T follicular helper cell (primary cell): ENCODE measurements around the gene LRTM2.

Experiments used
- DNase-seq: peaks from one replicate; pipeline ENCODE4 v3.0.0-alpha.2; 2020; ENCODE audit warnings: low read depth

The LRTM2 gene

DNA sequence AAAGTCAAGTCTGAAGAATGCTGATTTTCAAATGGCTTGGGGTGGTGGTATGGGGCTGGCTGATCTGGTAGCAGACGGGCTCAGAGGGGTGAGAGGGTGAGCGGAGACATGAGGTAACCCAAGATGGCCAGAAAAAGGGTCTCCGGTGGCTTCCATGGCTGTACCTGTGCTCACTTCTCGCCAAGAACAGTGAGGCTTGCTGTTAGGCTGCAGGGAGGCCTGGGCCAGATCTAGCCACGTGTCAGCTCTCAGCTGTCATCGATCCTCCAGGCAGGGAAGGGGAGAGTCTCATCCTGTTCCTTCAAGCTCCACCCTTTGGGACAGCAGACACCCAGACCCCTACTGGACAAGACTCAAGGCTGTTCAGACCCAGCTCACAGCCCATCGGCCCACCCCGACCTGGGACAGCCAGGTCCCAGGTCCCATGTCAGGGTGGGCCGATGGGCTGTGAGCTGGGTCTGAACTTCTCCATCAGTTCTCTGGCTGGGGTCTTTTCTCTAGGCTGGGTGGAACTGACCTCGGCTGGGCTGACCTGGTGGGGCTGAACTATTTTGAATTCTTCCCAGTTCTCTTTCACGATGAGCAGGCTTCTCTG, 9.0 kb downstream of the LRTM2 start:
- DNase-seq, result no peak

DNA sequence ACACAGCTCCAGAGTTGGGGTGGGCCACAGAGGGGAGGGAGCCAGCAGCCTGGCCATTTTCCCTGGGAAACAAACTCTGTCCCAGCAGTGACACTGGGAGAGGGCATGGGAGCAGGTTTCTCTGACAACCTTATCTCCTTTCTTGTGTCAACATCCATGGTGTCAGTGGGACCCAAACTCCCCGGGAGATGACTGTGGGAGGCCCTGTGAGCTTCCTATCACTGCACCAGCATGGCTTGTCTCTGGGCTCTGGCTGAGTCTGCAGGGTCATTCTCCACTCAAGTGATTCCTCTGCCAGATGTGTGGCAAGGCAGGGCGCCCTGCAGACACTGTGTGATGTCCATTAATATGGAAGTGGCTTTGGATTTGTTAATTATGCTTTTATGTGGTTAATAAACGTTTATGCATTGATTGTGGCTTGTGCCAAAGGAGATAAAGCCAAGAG, 10.1 kb downstream of the LRTM2 start:
- no peak for DNase-seq

DNA sequence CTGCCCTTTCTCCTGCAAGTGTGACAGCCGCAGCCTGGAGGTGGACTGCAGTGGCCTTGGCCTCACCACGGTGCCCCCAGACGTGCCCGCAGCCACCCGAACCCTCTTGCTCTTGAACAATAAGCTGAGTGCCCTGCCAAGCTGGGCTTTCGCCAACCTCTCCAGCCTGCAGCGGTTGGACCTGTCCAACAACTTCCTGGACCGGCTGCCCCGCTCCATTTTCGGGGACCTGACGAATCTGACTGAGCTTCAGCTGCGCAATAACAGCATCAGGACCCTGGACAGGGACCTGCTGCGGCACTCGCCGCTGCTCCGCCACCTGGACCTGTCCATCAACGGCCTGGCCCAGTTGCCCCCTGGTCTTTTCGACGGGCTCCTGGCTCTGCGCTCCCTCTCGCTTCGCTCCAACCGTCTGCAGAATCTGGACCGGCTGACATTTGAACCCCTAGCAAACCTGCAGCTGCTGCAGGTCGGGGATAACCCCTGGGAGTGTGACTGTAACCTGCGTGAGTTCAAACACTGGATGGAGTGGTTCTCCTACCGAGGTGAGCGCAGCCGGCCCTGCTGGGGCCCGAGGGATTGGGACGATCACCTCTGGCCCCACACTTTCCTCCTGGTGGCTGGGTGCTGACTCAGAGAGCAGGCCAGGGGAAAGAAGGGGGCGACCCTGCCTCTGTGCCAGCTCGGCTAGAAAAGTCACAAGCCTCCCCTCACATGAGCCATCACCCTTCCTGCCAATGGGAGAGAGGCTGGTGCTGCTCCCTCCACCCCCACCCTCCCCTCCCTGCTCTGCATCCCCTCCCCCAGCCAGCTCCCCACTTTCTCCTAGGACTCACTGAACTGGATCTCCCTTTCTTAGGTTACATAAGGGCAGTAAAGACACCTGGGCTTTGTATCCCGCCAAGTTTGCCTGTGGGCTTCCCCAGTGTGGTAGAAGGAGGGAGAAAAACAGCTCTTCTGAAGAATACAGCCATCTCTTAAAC, 10.9 kb downstream of the LRTM2 start:
- DNase-seq, result no peak

DNA sequence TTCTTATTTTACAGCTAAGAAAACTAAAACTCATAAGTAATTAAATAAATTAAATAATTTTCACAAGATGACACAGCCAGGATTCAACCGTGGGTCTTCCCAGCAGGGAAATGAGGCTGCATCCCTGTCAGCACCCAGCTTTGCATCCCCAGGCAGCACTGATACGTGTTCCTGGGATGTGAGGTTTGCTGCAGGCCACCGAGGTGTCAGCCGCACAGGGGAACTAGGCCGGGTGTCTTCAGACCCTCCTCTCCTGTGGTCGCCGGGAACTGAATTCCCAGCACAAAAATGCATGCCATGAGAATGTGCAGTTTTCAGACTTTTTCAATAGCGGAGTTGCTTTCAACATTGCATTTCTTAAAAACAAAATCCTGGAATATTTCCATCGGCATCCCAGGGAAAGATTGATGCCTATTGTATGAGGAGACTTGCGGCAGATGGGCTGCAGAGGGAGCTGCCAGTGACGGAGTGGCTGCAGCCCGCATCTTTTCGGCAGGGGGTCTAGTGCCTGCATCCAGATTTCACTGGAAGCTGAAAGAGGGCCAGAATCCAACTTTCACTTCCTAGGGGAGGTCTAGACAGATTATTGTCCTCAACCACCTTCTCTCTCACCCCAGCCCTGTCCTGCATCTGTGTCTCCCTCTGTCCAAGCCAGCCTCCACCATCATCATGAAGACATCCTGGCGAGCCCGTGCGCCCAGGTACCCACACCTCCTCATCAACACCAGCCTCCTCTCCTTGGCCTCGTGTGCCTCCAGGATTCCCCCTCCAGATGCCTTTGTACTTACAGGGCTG, 12.6 kb downstream of the LRTM2 start:
- no peak for DNase-seq

DNA sequence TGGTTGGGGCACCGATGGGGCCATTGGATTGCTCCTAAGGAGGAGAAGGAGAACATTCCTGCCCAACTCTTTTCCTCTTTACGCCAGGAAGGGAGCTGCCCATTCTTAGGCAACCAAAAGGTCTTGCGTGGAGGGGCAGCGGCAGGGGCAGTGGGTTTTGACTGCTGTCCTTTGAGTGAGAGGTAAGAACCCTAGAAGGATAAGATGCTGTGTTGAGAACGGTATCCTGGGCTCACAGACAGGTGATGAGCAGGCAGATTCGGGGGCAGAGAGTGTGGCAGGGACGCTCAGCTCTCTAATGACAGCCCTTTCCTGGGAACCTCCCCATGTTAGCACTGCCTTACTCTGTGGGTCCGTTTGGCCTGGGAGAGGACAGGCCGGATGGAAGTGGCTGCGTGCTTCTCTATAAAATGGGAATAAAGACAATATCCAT, 13.2 kb downstream of the LRTM2 start:
- no peak for DNase-seq

DNA sequence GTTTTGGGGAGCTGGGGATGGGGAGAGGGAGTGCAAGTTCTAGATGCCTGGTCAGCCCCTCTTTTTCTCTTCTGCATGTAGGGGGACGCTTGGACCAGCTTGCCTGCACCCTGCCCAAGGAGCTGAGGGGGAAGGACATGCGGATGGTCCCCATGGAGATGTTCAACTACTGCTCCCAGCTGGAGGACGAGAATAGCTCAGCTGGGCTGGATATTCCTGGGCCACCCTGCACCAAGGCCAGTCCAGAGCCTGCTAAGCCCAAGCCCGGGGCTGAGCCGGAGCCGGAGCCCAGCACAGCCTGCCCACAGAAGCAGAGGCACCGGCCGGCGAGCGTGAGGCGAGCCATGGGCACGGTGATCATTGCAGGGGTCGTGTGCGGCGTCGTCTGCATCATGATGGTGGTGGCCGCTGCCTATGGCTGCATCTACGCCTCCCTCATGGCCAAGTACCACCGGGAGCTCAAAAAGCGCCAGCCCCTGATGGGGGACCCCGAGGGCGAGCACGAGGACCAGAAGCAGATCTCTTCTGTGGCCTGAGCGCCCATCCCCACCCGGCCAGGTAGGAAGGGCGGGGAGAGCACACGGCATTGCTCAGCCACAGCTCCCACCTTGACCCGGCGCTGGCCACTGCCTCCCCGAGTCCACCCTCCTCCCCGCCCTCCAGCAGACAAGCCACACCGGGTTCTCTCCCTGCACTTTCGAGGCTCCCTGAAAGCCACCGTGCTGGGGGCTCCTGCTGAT, 14.0 kb downstream of the LRTM2 start:
- DNase-seq, result no peak

DNA sequence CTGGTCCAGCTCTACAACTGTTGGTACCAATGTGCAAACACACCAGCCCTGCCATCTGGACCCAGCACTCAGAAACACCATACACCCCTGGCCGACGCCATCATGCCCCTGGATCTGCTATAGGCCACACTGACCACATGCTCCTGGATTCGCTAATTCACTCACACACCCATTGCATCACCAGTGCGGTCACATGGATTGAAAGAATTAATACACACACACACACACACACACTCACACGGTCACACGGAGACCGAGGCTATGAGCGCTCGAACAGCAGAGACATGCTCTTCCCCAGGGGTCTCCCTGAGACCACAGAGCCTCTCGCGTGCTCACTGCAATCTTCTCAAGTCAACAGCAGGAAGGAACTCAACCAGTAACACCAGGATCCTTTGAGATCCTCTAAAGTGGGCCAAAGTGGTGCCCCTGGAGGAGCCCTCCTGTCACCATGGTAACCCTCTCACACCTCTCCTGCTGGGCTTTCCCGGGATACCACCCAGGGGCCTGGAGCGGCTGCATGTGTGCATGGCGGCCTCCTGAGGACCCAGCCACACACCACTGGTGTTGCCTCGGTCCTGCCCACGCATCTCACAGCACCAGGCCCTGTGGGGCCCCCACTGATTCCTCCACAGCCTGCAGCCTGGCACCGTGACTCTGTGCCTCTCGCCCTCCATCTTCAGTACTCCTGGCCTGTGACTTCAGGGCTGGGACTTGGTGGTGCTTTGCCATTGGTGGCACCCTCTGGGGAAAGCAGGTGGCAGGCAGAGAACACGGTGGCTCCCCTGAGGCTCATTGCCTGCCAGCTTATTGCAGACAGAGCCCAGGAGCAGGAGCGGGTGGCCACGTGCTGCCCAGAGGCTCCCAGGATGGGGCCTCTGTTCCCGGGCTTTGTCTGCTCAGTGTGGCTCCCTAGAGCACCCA, 15.1 kb downstream of the LRTM2 start:
- no peak for DNase-seq

DNA sequence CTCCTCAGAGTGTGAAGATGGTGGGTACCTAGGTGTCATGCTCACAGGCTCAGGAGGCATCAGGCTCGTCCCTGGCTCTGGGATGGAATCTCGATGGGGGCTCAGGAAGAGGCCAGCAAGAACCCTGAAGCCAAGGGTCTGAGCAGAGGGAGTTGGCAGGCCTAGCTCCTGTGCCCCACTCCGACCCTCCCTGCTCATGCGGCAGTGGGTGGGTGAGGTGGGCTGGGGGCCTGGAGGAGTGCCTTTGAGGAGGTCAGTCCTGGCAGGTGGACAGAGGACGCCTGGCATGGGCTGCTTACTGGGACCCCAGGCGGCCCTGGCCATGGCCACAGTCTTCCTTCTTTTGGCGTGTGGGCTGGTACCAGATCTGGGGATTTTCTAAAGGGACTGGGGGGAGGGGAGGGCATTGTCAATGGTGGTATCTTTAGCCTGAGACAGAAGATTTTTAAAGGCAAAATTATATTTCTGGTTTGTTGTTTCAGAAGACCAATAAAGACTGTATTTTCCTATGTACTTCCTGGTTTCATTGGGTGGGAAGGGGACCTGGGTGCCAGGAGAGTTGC, 16.0 kb downstream of the LRTM2 start:
- DNase-seq, result no peak

DNA sequence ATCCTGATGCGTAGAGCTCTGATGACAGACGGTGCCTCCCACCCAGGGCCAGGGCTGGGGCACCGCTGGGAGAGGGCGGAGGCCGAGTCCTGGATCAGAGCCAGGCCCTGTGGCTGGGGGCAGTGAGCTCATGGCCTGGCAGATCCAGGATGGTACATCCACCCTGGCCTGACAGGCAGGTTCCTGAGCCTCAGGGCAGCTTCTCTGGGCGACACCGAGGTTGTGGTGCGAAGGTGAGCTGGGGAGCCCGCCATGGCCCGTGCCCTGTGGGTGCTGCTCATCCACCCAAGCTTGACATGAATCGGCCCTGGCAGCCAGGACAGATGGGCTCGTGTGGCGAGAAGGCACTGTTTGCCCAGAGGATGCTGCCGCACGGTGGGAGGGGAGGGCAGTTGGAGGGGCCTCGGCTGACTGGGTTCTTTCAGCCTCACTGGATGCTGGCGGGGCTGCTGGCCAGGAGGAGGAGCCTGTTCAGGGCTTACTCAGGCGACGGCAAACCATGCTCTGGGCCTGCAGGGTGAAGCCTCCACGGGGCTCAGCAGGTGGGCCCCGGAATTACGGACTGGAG, 16.6 kb downstream of the LRTM2 start:
- DNase-seq, result no peak

DNA sequence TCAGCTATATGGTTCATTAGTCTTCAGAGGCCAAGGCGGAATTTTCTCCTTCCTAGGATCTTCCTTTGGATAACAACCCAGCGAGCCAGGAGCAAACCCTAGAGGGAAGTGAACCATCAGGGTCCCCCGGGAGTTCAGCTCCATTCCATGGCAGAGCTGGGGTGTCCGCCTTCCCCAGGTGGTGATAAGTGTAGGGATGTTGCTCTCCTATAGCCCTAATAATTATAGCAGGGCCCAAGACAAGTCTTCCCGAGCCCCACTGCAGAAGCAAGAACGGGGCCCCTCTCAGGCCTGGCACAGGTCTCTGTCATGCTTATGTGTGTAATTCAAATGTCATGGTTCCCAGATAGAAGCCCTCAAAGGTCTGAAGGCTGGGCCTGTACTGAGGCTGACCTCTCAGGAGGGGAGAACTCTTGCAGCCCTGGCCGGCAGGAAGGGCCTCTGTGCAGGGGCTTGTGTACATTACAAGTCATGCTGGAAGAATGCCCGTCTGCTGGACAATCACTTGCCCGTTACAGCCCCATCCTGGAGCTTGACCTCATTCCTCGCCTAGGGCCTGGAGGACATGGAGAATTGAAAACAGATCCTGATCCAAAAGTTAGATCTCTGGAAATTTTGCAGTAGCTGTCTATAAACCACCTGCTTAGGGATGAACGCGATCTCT, 17.3 kb downstream of the LRTM2 start:
- no peak for DNase-seq

DNA sequence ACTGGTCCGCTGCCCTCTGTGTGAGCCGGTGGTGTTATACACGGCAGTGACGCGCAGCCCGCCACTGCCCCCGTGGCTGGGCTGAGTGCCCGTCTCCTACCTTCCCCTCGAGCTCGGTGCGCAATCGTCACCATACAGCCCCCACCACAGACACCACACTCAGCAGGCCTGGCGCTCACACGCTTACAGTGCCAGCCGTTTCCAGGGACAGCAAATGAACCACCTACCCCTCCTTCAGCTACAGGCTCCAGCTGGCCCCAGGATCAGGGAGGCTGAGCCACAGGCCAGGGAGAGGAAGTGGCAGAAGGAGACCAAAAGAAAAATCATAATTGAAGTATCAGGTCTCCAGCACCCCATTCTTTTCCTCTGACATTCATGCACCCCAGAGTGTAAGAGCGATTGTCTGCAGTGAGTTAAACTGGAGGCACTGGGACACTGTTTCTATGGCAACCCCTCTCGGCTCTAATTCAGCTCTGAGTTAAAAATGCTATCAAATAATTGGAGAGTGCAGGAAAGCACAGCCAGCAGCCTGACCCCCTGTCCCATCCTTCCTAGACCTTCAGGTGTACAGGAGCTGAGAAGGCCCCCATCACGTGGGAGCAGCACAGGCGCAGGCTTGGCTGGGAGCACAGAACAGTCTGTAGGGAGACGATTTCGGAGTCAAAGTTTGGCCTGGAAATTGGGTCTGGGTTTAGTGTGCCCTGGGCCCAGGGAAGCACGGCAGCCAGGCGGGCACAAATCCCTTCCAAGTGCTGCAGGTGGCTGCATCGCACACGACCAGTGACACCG, 18.0 kb downstream of the LRTM2 start:
- no peak for DNase-seq

DNA sequence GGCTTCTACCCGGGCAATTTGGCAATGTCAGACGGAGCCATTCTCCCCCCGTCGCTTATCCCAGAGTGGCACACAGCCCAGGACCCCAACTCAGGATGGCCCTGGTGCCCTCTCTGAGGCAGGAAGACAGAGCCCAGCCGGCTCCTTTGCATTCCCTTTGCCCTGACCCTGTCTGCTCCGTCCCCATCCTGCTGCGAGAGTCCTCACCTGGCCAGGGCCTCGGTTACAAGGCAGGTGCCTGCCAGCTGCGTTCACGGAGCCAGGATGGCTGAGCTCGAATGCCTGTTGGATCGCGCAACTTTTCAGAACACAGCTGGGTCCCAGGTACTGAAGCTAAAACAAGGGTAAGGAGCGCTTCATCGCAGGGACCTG, 18.6 kb downstream of the LRTM2 start:
- no peak for DNase-seq

DNA sequence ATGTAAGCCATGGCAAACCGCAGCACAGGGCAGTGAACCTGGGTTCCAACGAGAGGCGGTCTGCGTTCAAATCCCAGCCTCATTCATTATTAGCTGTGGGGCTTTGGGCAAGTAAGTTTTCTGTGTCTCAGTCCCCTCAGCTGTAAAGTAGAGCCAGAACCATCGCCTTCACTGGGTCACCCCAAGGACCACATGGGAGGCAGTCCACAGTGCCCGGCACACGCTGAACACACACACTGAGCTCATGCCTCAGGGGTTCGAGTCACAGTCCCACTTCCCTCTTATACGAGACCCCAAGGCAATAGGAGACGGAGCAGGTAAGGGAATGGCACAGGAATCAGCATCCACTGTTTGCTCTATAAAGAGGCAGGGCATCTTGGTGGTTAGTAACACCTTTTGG, 19.1 kb downstream of the LRTM2 start:
- DNase-seq, result no peak

DNA sequence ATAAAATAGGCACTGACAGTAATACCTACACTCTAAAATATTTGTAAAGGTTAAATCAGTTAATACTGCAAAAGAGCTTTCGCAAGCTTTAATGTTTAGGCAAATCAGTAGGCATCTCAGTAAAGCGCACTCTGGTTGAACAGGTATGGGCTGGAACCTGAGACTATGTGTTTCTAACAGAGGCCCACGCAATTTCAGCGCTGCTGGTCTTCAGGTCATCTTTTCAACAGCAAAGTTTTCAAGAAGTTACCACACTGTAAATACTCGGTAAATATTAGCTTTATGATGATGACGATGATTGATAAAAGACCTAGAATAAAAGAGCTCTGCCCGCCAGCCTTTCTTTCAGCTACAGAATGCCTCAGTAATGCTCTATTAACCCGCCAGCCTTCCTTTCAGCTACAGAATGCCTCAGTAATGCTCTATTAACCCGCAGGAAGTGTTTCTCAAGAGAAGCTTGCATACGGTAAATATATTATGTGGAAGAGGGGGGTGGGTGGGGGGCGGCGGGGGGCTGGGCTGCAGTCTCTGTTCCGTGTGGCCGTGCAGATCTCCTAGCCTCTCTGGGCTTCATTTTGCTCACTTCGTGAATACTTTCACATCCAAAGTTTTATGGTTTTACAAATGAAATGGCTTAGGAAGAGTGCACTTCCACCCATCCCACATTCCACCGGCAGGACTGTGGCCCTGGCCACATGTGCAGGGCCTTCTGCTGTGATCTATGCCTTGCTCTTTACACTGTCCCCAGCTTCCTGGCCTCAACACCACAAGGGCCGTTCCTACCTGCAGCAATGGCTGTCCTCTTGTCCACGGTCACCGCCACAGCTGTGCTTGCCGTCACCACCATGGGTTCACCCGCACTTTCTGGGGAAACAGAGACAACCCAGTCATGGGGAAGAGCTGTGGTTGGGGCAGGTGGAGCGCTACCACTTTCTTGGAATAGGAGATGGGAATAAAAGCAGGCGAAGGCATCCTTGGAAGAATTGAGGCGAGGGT, 19.9 kb downstream of the LRTM2 start:
- DNase-seq, result no peak

DNA sequence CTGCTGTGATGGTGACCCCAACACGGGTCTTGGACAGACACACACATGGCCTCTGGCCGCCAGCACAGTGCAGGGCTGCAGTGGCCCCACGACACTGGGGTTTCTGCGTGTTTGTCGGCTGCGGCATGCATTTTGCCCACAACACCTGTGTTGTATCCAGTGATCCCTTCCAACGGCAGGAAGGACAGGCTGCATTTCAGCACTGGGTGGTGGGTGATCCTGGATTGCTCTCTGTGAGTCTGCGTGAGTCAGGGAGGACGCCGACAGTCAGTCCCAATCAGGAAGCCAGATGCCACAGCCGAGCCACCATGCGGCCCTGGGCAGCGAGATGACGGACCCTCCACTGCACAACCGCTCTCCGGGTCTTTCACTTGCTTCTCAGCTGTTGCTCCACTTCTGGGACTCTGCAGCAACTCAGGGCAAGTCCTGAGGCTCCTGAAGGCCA, 20.6 kb downstream of the LRTM2 start:
- DNase-seq, result no peak

DNA sequence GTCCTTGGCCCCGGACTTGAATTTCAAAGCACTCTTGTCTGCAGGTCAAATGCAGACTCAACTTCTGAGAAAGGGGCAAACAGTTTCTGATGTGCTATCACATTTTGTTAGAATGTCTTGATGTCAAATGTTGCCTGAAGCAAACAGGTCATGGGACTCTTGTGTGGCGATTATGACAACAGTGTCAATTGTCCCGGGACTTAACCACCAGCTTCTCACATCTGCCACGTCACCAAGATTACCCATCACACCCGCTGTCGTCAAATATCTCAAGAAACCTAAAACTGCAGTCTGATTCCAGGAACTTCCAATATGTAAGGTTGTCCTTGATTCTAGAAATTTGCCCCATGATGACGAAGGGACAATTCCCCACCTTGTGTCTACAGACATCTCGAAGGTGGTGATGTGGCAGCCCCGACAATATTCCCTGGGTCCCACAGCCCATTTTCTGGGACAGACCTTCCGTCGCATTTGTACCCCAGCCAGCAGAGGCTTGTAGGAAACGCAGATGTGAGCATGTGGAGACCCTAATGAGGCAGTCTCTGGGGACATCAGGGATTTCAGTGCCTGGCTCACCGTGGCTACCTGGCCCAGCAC, 21.3 kb downstream of the LRTM2 start:
- DNase-seq, result no peak
